IMR-90 (cell line): ENCODE measurements around the gene QPRT. TPM values are rescaled to one million over a fixed set of nuclear protein-coding genes. Genes with fewer than 3 reads are reported as not detected.
A peak's percentile ranks its signal among the peaks of the same experiment; 100 is the strongest.

Experiments used
- ATAC-seq: fragments of 200-7000 bp; cut with Tn5 transposase; 2 replicates; pipeline ENCODE4 v1.9.1; 2020; ENCODE audit warnings: low read depth, mild to moderate bottlenecking, moderate library complexity
- Bru-seq: library from RNA; stranded (reverse); fragments of 400-500 nt; gene quantifications from one replicate; lab custom pipeline; 2021; lab: Mats Ljungman, UMichigan
- BruChase-seq, 2 experiments: library from RNA; stranded (reverse); fragments of 400-500 nt; gene quantifications; one replicate each; lab custom pipeline; 2021; lab: Mats Ljungman, UMichigan
- BruUV-seq: library from RNA; stranded (reverse); fragments of 400-500 nt; replicated peaks from 2 replicates; lab custom pipeline; 2021; lab: Mats Ljungman, UMichigan
- CTCF ChIA-PET: fragments of 300-600 bp; formaldehyde crosslinking; extraction: SDS; loops from one replicate; lab custom pipeline; 2021; ENCODE audit warnings: antibody characterized with exemption; lab: Yijun Ruan, JAX
- POLR2A ChIA-PET: fragments of 300-600 bp; sonication (Branson Sonifier 250); formaldehyde crosslinking; loops from one replicate; lab custom pipeline; 2022; ENCODE audit warnings: antibody characterized with exemption; ENCODE audit not compliant: unreplicated experiment; lab: Charles Lee
- DNase-seq: peaks from one replicate; pipeline ENCODE4 v3.0.0; 2013
- H2AFZ ChIP-seq: replicated peaks from 2 replicates; pipeline ENCODE3; 2013; ENCODE audit warnings: low read length, mild to moderate bottlenecking; ENCODE audit not compliant: poor library complexity
- H2AK5ac ChIP-seq: 2 replicates; pipeline ENCODE4 v1.6.1; 2013; ENCODE audit warnings: low read depth, low read length, inconsistent platforms
- H2AK9ac ChIP-seq: replicated peaks from 2 replicates; pipeline ENCODE3; 2013; ENCODE audit warnings: mild to moderate bottlenecking, low read depth, low read length, moderate library complexity; ENCODE audit not compliant: poor library complexity
- H2BK120ac ChIP-seq: 2 replicates; pipeline ENCODE4 v1.6.1; 2013; ENCODE audit warnings: low read depth, low read length, inconsistent platforms
- H2BK15ac ChIP-seq: 3 replicates; pipeline ENCODE4 v1.6.1; 2013; ENCODE audit warnings: low read depth, low read length, inconsistent platforms
- H2BK20ac ChIP-seq: 2 replicates; pipeline ENCODE4 v1.6.1; 2013; ENCODE audit warnings: low read depth, mild to moderate bottlenecking, inconsistent platforms, low read length, moderate library complexity
- H2BK5ac ChIP-seq: 2 replicates; pipeline ENCODE4 v1.6.1; 2013; ENCODE audit warnings: mild to moderate bottlenecking, low read depth, low read length, inconsistent platforms; ENCODE audit not compliant: poor library complexity, severe bottlenecking
- H3K14ac ChIP-seq: replicated peaks from 2 replicates; pipeline ENCODE4 v1.6.1; 2013; ENCODE audit warnings: low read depth, low read length, inconsistent platforms
- H3K18ac ChIP-seq: 2 replicates; pipeline ENCODE4 v1.6.1; 2013; ENCODE audit warnings: low read depth, low read length, control low read depth
- H3K23ac ChIP-seq: 2 replicates; pipeline ENCODE4 v1.6.1; 2013; ENCODE audit warnings: low read depth, low read length, inconsistent platforms
- H3K27ac ChIP-seq: 2 replicates; pipeline ENCODE4 v1.5.1; 2013; ENCODE audit warnings: mild to moderate bottlenecking, control low read depth, low read length; ENCODE audit not compliant: insufficient read depth
- H3K27me3 ChIP-seq: 2 replicates; pipeline ENCODE4 v1.6.1; 2013; ENCODE audit warnings: low read length; ENCODE audit not compliant: control insufficient read depth, insufficient read depth
- H3K36me3 ChIP-seq: 2 replicates; pipeline ENCODE4 v1.6.1; 2013; ENCODE audit warnings: low read length, mixed read lengths; ENCODE audit not compliant: control insufficient read depth, insufficient read depth
- H3K4ac ChIP-seq: 2 replicates; pipeline ENCODE4 v1.6.1; 2013; ENCODE audit warnings: low read depth, low read length, inconsistent platforms
- H3K4me1 ChIP-seq: 2 replicates; pipeline ENCODE4 v1.6.1; 2013; ENCODE audit warnings: low read length, mixed read lengths; ENCODE audit not compliant: control insufficient read depth, insufficient read depth
- H3K4me2 ChIP-seq: 2 replicates; pipeline ENCODE4 v1.6.1; 2013; ENCODE audit warnings: low read depth, mild to moderate bottlenecking, control low read depth, low read length, moderate library complexity
- H3K4me3 ChIP-seq: 2 replicates; pipeline ENCODE4 v1.5.1; 2013; ENCODE audit warnings: low read depth, mild to moderate bottlenecking, control low read depth, low read length, moderate library complexity; ENCODE audit not compliant: insufficient read depth
- H3K56ac ChIP-seq: 2 replicates; pipeline ENCODE4 v1.6.1; 2013; ENCODE audit warnings: low read length, inconsistent platforms; ENCODE audit not compliant: insufficient read depth; ENCODE audit errors: extremely low read depth
- H3K79me1 ChIP-seq, 2 experiments: 2 replicates each; pipeline ENCODE4 v1.6.1; 2013; ENCODE audit warnings: low read length in 2 of 2, inconsistent platforms in 1 of 2, low read depth in 1 of 2
- H3K9ac ChIP-seq: 2 replicates; pipeline ENCODE4 v1.6.1; 2013; ENCODE audit warnings: low read depth, low read length, control low read depth
- H3K9me1 ChIP-seq: 2 replicates; pipeline ENCODE4 v1.6.1; 2013; ENCODE audit warnings: low read length, inconsistent platforms; ENCODE audit not compliant: insufficient read depth
- H3K9me3 ChIP-seq: 2 replicates; pipeline ENCODE4 v1.6.1; 2013; ENCODE audit warnings: low read length; ENCODE audit not compliant: control insufficient read depth, insufficient read depth
- H4K20me1 ChIP-seq: 2 replicates; pipeline ENCODE4 v1.6.1; 2013; ENCODE audit warnings: low read length, inconsistent platforms; ENCODE audit not compliant: insufficient read depth
- H4K5ac ChIP-seq: 2 replicates; pipeline ENCODE4 v1.6.1; 2013; ENCODE audit warnings: mild to moderate bottlenecking, low read depth, low read length, control low read depth
- H4K8ac ChIP-seq, 2 experiments: 2 replicates each; pipeline ENCODE4 v1.6.1; 2013; ENCODE audit warnings: low read depth in 2 of 2, low read length in 2 of 2, control low read depth in 1 of 2, inconsistent platforms in 1 of 2
- H4K91ac ChIP-seq: 2 replicates; pipeline ENCODE4 v1.6.1; 2013; ENCODE audit warnings: low read depth, low read length, inconsistent platforms; ENCODE audit not compliant: insufficient read depth
- BHLHE40 ChIP-seq: fragments of 150-350 bp; IDR thresholded peaks from 2 replicates; pipeline ENCODE4 v1.6.1; 2016; ENCODE audit warnings: mild to moderate bottlenecking, low read depth, low read length
- FOS ChIP-seq: fragments of 150-350 bp; IDR thresholded peaks from 2 replicates; pipeline ENCODE4 v1.6.1; 2016; ENCODE audit warnings: low read depth, low read length
- MAZ ChIP-seq: IDR thresholded peaks from 2 replicates; pipeline ENCODE4 v1.6.1; 2012; ENCODE audit warnings: low read depth, mild to moderate bottlenecking, low read length, improper control_type of control experiment, moderate library complexity, borderline replicate concordance
- MXI1 ChIP-seq: IDR thresholded peaks from 2 replicates; pipeline ENCODE4 v1.6.1; 2012; ENCODE audit warnings: low read depth, mild to moderate bottlenecking, low read length, moderate library complexity, borderline replicate concordance
- POLR2A ChIP-seq: IDR thresholded peaks from 2 replicates; pipeline ENCODE4 v1.6.1; 2012; ENCODE audit warnings: mild to moderate bottlenecking, low read depth, low read length
- RAD21 ChIP-seq: IDR thresholded peaks from 2 replicates; pipeline ENCODE4 v1.6.1; 2012; ENCODE audit warnings: low read length, improper control_type of control experiment
- RCOR1 ChIP-seq: IDR thresholded peaks from 2 replicates; pipeline ENCODE4 v1.6.1; 2012; ENCODE audit warnings: mild to moderate bottlenecking, low read length, improper control_type of control experiment; ENCODE audit not compliant: insufficient replicate concordance
- SMC3 ChIP-seq: fragments of 150-350 bp; IDR thresholded peaks from 2 replicates; pipeline ENCODE4 v1.6.1; 2016; ENCODE audit warnings: low read depth, mild to moderate bottlenecking, antibody characterized with exemption, low read length, moderate library complexity
- WGBS, 2 experiments: methylation state at CpG; one replicate each; pipeline versions ENCODE4 v1.1.5 to v1.1.7; 2013; ENCODE audit warnings: missing lambda C conversion rate in 2 of 2; ENCODE audit not compliant: insufficient read length in 1 of 2; ENCODE audit errors: extremely low coverage in 2 of 2; 5-methylcytosine and 5-hydroxymethylcytosine counted together
- dilution Hi-C: fragments of 300-500 bp; cut with HindIII; formaldehyde crosslinking; loops from one replicate; pipeline ENCODE4 v1.14.3; 2018; ENCODE audit warnings: low sequenced_read_pairs; ENCODE audit not compliant: unreplicated experiment
- in situ Hi-C: fragments of 300-500 bp; cut with MboI; formaldehyde crosslinking; loops from 3 replicates; pipeline ENCODE4 v1.14.3; 2019; ENCODE audit warnings: low sequenced_read_pairs, inconsistent platforms, mixed read lengths
- intact Hi-C: fragments of 100-400 bp; cut with micrococcal nuclease; formaldehyde crosslinking; loops from 2 replicates; pipeline ENCODE4 v1.10.0; 2022
- long read RNA-seq: library from polyadenylated mRNA; unstranded; transcript quantifications from one replicate; pipeline ENCODE4 v2.0.0, GENCODE V29; 2021; ENCODE audit not compliant: unreplicated experiment
- polyA plus RNA-seq, 3 experiments: library from polyadenylated mRNA; depleted of rRNA; stranded (reverse); fragments of >200 nt; gene quantifications; 2 replicates each; pipeline ENCODE4 v1.2.3, GENCODE V29; 2012; ENCODE audit warnings: low replicate concordance in 1 of 3
- total RNA-seq: library from RNA; depleted of rRNA; stranded (reverse); fragments of >200 nt; gene quantifications from 2 replicates; pipeline ENCODE4 v1.2.3, GENCODE V29; 2012; rRNA removed
- TF ChIP-seq, protein P1 (sequence below): conservative IDR thresholded peaks from 2 replicates; pipeline ENCODE4 v1.5.1; 2012; ENCODE audit warnings: mild to moderate bottlenecking, low read depth, low read length, improper control_type of control experiment

QPRT gene
- total RNA-seq (3.4 and 3.6 TPM in 2 replicates), polyA plus RNA-seq (2012; rRNA removed) (6.3 and 6.8 TPM in 2 replicates), Bru-seq, nascent RNA (percentile 51 among the genes with signal in this experiment), BruChase-seq, experiment 1, labeled RNA remaining after a 6-hour chase (percentile 66 among the genes with signal in this experiment), BruChase-seq, experiment 2, labeled RNA remaining after a 2-hour chase (percentile 53 among the genes with signal in this experiment)
- polyA plus RNA-seq (2012; cell fraction: cytosol; rRNA removed) = 7.5 and 16.3 TPM in 2 replicates
- polyA plus RNA-seq (2012; cell fraction: nucleus; rRNA removed; ENCODE audit: low replicate concordance) = 9.0 and 10.8 TPM in 2 replicates
- long read RNA-seq, transcript QPRT-202 (4 exons, 2,343 nt) = major isoform, 18 of 20 reads
- long read RNA-seq, partial matches to known transcripts = 0 of 20 reads
- long read RNA-seq, other reads (novel, unspliced or antisense) = 2 of 20 reads

DNA sequence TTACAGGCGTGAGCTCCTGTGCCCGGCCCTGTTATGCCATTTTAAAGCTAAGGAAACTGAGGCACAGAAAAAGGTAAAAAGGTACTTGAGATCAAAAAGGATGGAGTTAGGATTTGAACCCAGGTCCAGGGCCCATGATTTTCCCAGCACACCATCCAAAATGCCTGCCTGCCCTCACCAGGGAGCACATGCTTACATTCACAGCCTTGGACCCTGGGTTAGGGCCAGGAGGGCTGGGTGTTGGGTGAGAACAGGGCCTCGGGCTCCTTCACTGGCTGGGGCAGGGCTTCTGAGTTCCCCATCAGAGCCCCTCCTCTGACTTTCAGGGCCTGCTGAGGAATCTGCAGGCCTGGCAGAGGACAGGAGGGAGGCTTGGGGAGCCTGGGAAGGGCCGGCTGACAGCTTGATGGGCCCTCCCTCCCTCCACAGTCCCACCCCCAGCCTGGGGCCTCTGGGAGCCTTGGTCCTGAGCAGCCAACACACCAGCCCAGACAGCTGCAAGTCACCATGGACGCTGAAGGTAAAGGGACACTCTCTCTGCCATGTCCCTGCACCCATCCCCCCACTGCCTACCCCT is at the start of gene QPRT:
Gene QPRT (plus strand): TSS at position 490 of the 577 bp plus-strand sequence. CDS start 18 bp downstream, at position 508.
- Histone ChIP-seq H3K4me2 (peak within 1 kb of the TSS; percentile 59), H3K9me1 (peaks cover 2% of the 10 kb centered on the region; the same call in 1 of the 2 replicates), H3K18ac (peak within 1 kb of the TSS; percentile 16; the same call in 1 of the 2 replicates), H3K4ac (peak within 1 kb of the TSS; percentile 65), H3K9me3 (no peaks in the 10 kb centered on the region), H3K27ac (peak within 1 kb of the TSS; percentile 56; the same call in 1 of the 2 replicates), H3K79me1 (no peaks in the 10 kb centered on the region), H3K14ac (0 out of 2 replicates have a peak within 1 kb of the TSS, but pooled peaks have one; percentile 66), H4K8ac (peak within 1 kb of the TSS; percentile 22 to 28; a peak in 1 of 4 replicates), H3K4me3 (peak within 1 kb of the TSS; percentile 30), H4K91ac (no peak within 1 kb of the TSS), H2AK5ac (no peak within 1 kb of the TSS), H2AK9ac (peak within 1 kb of the TSS; percentile 37), H2BK5ac (no peak within 1 kb of the TSS), H4K20me1 (no peaks in the 10 kb centered on the region), H3K4me1 (peaks cover 10% of the 10 kb centered on the region; the same call in 1 of the 2 replicates), H4K5ac (peak within 1 kb of the TSS; percentile 59; the same call in 1 of the 2 replicates), H3K27me3 (no peaks in the 10 kb centered on the region), H2AFZ (peak within 1 kb of the TSS; percentile 85), H3K9ac (no peak within 1 kb of the TSS; the same call in 1 of the 2 replicates), H2BK15ac (no peak within 1 kb of the TSS), H3K36me3 (no peaks in the 10 kb centered on the region), H2BK20ac (no peak within 1 kb of the TSS), H3K23ac (no peak within 1 kb of the TSS), H3K56ac (no peak within 1 kb of the TSS), H2BK120ac (peak within 1 kb of the TSS; percentile 48; the same call in 1 of the 2 replicates)
- DNase-seq (peak; percentile 22), ATAC-seq (peak; percentile 88)
- POLR2A ChIA-PET = no interaction called here
- dilution Hi-C loops = no loop called here
- intact Hi-C loops = no loop called here
- no CpG with 5 or more reads among the region's 5 CpGs for WGBS, 2 experiments
- no TSS peak for BruUV-seq
- CTCF ChIA-PET = interaction anchor here (1.7 kb wide), 1 partner anchor 21 kb away, joined by 5 read pairs; no protein-coding TSS in a partner anchor
- TF ChIP-seq SMC3 (no peak), MXI1 (no peak), FOS (no peak), POLR2A (no peak), MAZ (peak; percentile 30; the same call in 1 of the 2 replicates), BHLHE40 (no peak), RCOR1 (no peak), RAD21 (no peak)
- TF ChIP-seq, protein P1, sequence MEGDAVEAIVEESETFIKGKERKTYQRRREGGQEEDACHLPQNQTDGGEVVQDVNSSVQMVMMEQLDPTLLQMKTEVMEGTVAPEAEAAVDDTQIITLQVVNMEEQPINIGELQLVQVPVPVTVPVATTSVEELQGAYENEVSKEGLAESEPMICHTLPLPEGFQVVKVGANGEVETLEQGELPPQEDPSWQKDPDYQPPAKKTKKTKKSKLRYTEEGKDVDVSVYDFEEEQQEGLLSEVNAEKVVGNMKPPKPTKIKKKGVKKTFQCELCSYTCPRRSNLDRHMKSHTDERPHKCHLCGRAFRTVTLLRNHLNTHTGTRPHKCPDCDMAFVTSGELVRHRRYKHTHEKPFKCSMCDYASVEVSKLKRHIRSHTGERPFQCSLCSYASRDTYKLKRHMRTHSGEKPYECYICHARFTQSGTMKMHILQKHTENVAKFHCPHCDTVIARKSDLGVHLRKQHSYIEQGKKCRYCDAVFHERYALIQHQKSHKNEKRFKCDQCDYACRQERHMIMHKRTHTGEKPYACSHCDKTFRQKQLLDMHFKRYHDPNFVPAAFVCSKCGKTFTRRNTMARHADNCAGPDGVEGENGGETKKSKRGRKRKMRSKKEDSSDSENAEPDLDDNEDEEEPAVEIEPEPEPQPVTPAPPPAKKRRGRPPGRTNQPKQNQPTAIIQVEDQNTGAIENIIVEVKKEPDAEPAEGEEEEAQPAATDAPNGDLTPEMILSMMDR = no peak
- in situ Hi-C loops = no loop called here
